ENCODE results near the gene CNOT3.

CNOT3 gene

DNA sequence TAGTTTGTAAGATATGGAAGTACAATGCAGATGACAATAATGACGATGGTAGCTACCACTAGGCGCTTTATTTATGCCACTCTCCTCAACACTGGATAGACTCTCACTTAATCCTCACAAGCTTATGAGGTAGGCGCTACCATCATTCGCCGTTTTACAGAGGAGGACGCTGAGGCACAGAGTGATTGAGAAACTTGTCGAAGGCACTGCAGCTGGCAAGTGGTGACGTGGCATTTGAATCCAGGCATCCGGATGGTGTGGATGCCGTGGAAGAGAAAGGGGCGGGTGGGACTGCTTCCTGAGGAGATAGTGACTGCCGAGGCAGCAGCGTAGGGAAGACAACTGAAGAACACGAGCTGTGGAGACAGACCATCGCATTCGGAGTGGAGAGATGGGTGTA is 61.8 kb downstream of the CNOT3 start:
- DNase-seq = no peak

DNA sequence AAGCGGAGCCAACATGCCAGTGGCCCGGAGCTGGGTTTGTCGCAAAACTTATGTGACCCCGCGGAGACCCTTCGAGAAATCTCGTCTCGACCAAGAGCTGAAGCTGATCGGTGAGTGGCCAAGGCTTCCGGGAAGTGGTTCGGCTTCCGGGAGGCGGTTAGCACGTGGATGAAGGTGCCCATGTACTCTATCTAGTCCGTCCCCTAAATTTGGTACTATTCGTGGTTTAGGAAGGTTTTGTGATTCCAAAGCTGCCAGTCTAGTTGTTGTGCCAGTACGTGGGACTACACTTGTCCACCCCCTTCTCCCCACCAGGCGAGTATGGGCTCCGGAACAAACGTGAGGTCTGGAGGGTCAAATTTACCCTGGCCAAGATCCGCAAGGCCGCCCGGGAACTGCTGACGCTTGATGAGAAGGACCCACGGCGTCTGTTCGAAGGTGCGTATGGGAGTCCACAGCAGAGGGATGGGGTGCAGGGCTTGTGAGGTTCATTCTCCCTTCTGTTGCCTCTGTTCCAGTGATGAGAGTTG is 63.7 kb downstream of the CNOT3 start:
- no peak for DNase-seq

DNA sequence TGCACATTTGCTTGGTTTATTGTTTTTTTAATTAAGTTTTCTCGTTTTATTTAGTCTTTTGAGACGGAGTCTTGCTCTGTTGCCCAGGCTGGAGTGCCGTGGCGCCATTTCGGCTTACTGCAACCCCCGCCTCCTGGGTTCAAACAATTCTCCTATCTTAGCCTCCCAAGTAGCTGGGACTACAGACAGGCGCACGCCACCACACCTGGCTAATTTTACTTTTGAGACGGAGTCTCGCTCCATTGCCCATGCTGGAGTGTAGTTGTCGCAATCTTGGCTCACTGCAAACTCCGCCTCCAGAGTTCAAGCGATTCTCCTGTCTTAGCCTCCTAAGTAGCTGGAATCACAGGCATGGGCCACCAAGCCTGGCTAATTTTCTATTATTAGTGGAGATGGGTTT is 64.4 kb downstream of the CNOT3 start:
- no peak for DNase-seq

DNA sequence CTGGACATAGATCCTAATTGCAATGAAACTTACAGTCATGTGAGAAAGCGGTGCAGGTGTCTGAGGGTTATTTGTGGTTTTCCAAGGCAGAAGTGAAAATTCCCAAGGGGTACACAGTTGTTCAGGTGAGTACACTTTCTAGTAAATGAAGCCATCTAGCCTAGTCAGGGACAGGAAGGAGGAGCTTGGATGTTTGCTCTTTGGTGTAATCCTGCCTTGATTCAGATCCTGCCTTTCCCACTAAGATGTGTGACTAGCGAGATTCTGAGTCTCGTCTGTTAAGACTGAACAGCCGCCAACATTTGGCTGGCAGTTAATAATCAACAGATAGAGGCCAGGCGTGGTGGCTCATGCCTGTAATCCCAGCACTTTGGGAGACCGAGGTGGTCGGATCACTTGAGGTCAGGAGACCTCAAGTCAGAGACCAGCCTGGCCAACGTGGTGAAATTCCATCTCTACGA is 65.6 kb downstream of the CNOT3 start:
- no peak for DNase-seq

DNA sequence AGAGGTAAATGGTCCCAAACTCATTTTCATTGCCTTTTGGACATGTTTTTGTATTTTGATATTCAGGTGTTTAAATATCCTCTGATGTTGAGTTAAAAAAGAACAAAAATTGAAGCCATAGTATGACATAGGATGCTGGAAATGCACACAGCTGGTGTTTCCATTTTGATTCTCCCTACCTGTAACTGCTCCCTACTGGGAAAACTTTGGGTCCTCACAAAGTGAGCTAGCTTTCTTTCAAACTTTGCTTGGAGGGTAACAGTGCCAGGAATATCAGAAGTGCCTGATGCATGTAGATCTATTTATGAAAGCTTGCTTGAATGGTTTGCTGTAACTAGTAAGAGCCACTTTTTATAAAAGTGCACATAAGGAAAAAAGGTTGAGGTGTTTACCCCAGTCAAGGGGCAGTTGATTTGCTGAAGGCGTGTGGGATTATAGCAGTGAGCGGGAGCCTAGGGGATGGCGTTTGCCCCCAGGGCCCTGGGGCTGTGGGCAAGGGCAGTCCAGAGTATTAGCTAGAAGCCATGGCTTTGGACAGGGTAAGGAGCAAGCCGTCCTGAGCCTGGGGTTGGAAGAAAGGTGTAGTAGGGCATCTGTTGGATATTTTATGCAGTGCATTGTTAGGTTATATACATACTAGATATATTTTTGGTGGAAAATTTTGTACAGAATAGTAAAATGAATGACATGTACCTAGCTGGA is 67.4 kb downstream of the CNOT3 start:
- DNase-seq = no peak
